ENCODE measurements around the gene IMPA2. TPM values are rescaled to one million over a fixed set of nuclear protein-coding genes. Genes with fewer than 3 reads are reported as not detected.

IMPA2 gene
- total RNA-seq, 6 experiments from 2014 or later: 1.2 to 2.5 (median 1.5) TPM

DNA sequence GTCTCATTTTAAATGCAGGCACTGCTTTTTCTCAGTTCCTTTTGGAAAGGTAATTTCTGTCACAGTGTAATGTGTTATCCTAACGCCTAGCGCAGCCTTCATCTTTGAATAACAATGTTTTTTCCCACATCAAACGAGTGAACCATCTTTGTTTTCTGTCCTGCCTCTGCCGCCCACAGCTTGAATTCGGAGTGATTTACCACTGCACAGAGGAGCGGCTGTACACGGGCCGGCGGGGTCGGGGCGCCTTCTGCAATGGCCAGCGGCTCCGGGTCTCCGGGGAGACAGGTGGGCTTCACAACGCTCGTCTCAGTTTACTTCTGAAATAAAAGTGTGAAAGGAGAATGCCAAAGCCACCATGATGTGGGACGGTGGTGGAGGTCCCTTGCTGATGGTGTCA lies 32.8 kb downstream of the IMPA2 start:
- no peak overlapping the region for H3K27ac Mint-ChIP-seq

DNA sequence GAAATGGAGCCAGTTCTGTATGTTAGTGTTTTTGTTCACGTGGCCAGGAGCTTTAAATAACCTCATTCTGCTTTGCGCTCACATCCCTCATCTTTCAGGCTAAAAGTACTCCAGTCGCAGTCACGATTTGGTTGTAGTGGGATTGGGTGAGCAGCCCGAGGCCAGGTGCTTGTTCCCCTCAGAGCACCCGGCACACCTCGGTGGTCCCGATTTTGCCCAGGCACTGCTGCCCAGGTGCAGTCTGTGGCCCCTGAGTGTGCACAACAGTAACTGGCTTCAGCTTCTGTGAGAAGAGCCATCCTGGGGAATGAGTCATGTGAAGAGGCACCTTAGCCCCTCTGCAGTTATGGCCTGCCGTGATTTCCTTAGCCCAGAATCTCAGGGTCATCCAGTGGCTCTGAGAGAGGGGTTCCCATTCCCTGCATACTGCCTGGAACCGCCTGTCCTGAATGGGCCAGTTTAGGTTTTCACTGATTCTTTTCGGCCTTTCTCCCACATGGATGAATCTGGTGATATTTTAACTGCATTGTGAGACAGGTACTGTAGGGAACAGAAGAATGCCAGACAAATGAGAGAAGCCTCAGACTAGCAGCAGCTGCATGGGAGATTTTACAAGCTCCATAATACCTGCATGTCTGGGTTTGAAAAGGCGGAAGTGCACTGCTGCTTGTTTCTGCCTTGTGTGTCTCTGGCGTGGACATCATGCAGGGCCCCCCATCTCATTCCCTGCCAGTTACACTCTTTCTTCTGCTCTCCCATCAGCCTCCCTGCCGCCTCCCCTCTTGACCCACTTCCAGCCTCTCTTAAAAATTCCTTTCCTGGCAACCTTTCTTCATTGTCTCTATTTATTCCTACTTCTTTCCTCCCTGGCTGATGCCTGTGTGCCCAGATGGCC lies 33.5 kb downstream of the IMPA2 start:
- DNase-seq: no peak
- TF ChIP-seq, protein P1, sequence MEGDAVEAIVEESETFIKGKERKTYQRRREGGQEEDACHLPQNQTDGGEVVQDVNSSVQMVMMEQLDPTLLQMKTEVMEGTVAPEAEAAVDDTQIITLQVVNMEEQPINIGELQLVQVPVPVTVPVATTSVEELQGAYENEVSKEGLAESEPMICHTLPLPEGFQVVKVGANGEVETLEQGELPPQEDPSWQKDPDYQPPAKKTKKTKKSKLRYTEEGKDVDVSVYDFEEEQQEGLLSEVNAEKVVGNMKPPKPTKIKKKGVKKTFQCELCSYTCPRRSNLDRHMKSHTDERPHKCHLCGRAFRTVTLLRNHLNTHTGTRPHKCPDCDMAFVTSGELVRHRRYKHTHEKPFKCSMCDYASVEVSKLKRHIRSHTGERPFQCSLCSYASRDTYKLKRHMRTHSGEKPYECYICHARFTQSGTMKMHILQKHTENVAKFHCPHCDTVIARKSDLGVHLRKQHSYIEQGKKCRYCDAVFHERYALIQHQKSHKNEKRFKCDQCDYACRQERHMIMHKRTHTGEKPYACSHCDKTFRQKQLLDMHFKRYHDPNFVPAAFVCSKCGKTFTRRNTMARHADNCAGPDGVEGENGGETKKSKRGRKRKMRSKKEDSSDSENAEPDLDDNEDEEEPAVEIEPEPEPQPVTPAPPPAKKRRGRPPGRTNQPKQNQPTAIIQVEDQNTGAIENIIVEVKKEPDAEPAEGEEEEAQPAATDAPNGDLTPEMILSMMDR (IDR thresholded peaks at IDR 0.05): no peak
- H3K27ac Mint-ChIP-seq: no peak overlapping the region
- H3K27me3 Mint-ChIP-seq (ENCODE audit: insufficient read depth): peaks cover 7% of the 10 kb centered on the region
- no peaks in the 10 kb centered on the region for H3K4me1 Mint-ChIP-seq (ENCODE audit: low read depth)
- H3K4me3 Mint-ChIP-seq: no peak overlapping the region
- no peaks in the 10 kb centered on the region for H3K36me3 Mint-ChIP-seq (ENCODE audit: low read depth)
- no peaks in the 10 kb centered on the region for H3K9me3 Mint-ChIP-seq

More for the DNA sequence above, 32.8 kb downstream of the IMPA2 start:
- Mint-ChIP-seq H3K27me3 (ENCODE audit: insufficient read depth) (peaks cover 7% of the 10 kb centered on the region), H3K4me1 (ENCODE audit: low read depth) (no peaks in the 10 kb centered on the region), H3K36me3 (ENCODE audit: low read depth) (no peaks in the 10 kb centered on the region), H3K4me3 (no peak overlapping the region), H3K9me3 (no peaks in the 10 kb centered on the region)
- TF ChIP-seq, protein P1 (IDR thresholded peaks at IDR 0.05): no peak
- DNase-seq: no peak

DNA sequence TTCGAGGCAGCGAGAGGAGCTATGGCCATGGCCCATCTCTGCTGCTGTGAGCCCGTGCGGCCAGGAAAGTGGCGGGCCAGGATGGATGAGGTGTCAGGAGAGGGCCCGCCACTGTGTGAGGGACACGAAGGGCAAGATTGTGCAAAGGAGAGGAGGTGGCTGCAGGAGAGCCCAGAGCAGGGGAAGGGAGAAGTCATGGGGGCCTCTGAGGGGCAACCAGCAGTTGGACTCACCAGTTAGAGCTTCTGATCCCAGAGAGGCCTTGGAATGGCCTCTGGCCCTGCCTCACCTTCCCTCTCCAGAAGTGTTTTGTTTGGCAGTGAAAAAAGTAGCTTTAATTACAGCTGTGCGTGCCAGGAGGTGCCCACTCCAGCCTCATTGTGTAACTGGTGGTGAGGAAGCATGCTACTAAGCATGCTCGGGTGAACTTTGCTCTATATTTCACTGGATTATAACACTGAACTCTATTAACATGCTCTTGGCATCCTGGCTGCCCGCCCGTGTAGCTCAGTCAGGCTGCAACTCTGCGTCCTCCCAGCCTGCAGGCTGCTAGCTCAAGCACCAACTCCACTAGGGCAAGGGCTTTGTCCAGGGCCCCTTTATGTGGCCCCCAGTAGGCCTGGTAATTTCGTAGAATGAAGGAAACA lies 34.2 kb downstream of the IMPA2 start:
- Mint-ChIP-seq H3K27me3 (ENCODE audit: insufficient read depth) (peaks cover 7% of the 10 kb centered on the region), H3K9me3 (no peaks in the 10 kb centered on the region), H3K27ac (no peak overlapping the region), H3K36me3 (ENCODE audit: low read depth) (no peaks in the 10 kb centered on the region), H3K4me3 (no peak overlapping the region), H3K4me1 (ENCODE audit: low read depth) (no peaks in the 10 kb centered on the region)
- no peak for DNase-seq
- TF ChIP-seq, protein P1 (IDR thresholded peaks at IDR 0.05): no peak

DNA sequence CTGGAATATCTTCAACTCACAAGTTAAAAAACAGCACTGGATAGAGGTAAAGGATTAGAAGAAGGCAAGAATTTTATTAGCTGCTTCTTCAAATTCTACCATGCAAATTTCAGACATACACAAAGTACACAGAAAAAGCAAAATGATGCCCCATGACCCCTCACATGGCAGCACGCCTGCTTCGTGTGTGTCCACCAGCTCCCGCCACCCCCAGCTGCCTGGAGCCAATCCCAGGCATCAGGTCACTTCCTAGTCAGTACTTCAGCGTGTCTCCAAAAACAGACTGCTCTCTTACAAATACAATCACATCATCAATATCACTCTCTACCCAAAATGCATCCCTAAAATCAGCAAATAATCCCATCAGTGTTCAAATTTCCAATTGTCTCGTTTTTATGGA lies 35.8 kb downstream of the IMPA2 start:
- Mint-ChIP-seq H3K27me3 (ENCODE audit: insufficient read depth) (peaks cover 7% of the 10 kb centered on the region), H3K9me3 (no peaks in the 10 kb centered on the region), H3K4me1 (ENCODE audit: low read depth) (no peaks in the 10 kb centered on the region), H3K27ac (no peak overlapping the region), H3K4me3 (no peak overlapping the region), H3K36me3 (ENCODE audit: low read depth) (no peaks in the 10 kb centered on the region)
- no peak for DNase-seq
- TF ChIP-seq, protein P1 (IDR thresholded peaks at IDR 0.05): no peak

DNA sequence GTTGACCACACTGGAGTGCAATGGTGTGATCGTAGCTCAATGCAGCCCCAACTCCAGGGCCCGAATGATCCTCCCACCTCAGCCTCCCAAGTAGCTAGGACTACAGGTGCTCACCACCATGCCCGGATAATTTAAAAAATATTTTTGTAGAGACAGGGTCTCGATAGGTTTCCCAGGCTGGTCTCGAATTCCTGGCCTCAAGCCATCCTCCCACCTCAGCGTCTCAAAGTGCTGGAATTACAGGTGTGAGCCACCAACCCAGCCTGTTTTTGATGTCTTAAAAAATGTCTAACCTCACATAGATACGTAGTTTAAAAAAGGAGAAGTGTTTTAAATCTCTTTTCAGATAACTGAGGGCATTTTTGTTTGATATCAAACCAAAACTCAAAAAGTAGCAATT lies 37.6 kb downstream of the IMPA2 start:
- no peak for DNase-seq
- H3K9me3 Mint-ChIP-seq: no peaks in the 10 kb centered on the region
- peaks cover 5% of the 10 kb centered on the region for H3K27me3 Mint-ChIP-seq (ENCODE audit: insufficient read depth)
- no peak overlapping the region for H3K4me3 Mint-ChIP-seq
- no peaks in the 10 kb centered on the region for H3K36me3 Mint-ChIP-seq (ENCODE audit: low read depth)
- TF ChIP-seq, protein P1 (IDR thresholded peaks at IDR 0.05): no peak
- H3K27ac Mint-ChIP-seq: no peak overlapping the region
- H3K4me1 Mint-ChIP-seq (ENCODE audit: low read depth): no peaks in the 10 kb centered on the region
